GM18499 (cell line): ENCODE results near the gene APLN.

Experiments used
- ATAC-seq: cut with Tn5 transposase; IDR thresholded peaks from one replicate; pipeline ENCODE4 v1.9.1; 2021; ENCODE audit warnings: moderate number of reproducible peaks; ENCODE audit not compliant: insufficient read depth, unreplicated experiment

APLN gene

GRCh38 chrX:129663171-129663570 lies 8.4 kb upstream of the APLN start:
- no peak for ATAC-seq

GRCh38 chrX:129661369-129661768 lies 6.6 kb upstream of the APLN start:
- no peak for ATAC-seq

- no peak for ATAC-seq
These were observed 5.1 kb upstream of the APLN start for GRCh38 chrX:129659861-129660260.

- no peak for ATAC-seq
These were observed 4.4 kb upstream of the APLN start for GRCh38 chrX:129659141-129659540.

- no peak for ATAC-seq
These were observed 3.7 kb upstream of the APLN start for GRCh38 chrX:129658429-129658828.

- ATAC-seq = no peak
These were observed 942 bp upstream of the APLN start for GRCh38 chrX:129655547-129656249.

GRCh38 chrX:129653971-129654651 lies 645 bp downstream of the APLN start:
- no peak for ATAC-seq

- no peak for ATAC-seq
These were observed 1.4 kb downstream of the APLN start for GRCh38 chrX:129653181-129653970.

GRCh38 chrX:129652565-129653169 lies 2.1 kb downstream of the APLN start:
- ATAC-seq = no peak

GRCh38 chrX:129651756-129652564 lies 2.8 kb downstream of the APLN start:
- no peak for ATAC-seq

- no peak for ATAC-seq
These were observed 3.8 kb downstream of the APLN start for GRCh38 chrX:129650821-129651510.

GRCh38 chrX:129650183-129650689 lies 4.5 kb downstream of the APLN start:
- no peak for ATAC-seq

GRCh38 chrX:129649268-129650182 lies 5.2 kb downstream of the APLN start:
- no peak for ATAC-seq

GRCh38 chrX:129648514-129649267 lies 6.1 kb downstream of the APLN start:
- no peak for ATAC-seq

GRCh38 chrX:129647418-129648410 lies 7.0 kb downstream of the APLN start:
- ATAC-seq = no peak
